Endothelial cell of umbilical vein (primary cell): Measurements from ENCODE around the gene ZDHHC7. TPM values are rescaled to one million over a fixed set of nuclear protein-coding genes. Genes with fewer than 3 reads are reported as not detected.

Experiments used
- BruUV-seq: library from RNA; stranded (reverse); fragments of 400-500 nt; replicated peaks from 2 replicates; lab custom pipeline; 2021; lab: Mats Ljungman, UMichigan
- CTCF ChIA-PET: fragments of 300-600, 350-600 bp; sonication (Branson Sonifier 250); formaldehyde crosslinking; loops from one replicate; lab custom pipeline; 2021; ENCODE audit warnings: antibody characterized with exemption, inconsistent platforms; lab: Charles Lee
- POLR2A ChIA-PET: fragments of 300-600, 350-600 bp; sonication (Branson Sonifier 250); formaldehyde crosslinking; loops from one replicate; lab custom pipeline; 2021; ENCODE audit warnings: antibody characterized with exemption, inconsistent platforms; lab: Charles Lee
- DNase-seq: peaks from one replicate; pipeline ENCODE4 v3.0.0-alpha.2; 2011; ENCODE audit warnings: low read depth, low spot score
- FAIRE-seq: peaks from 2 replicates; lab custom pipeline; 2011; peaks lifted over from hg19 to GRCh38; lab: Jason Lieb, UNC
- H2AFZ ChIP-seq: 2 replicates; pipeline ENCODE4 v1.6.0; 2012; ENCODE audit warnings: low read depth, low read length, control low read depth, inconsistent platforms
- H3K27ac ChIP-seq: 2 replicates; pipeline ENCODE4 v1.5.1; 2011; ENCODE audit warnings: low read depth, mild to moderate bottlenecking, control low read depth, low read length, moderate library complexity; ENCODE audit not compliant: insufficient read depth
- H3K27me3 ChIP-seq, 2 experiments: 2 replicates each; pipeline versions ENCODE4 v1.6.0 to v1.6.1; 2011; ENCODE audit warnings: low read length in 2 of 2, mixed read lengths in 1 of 2; ENCODE audit not compliant: control insufficient read depth in 2 of 2, insufficient read depth in 2 of 2
- H3K36me3 ChIP-seq, 2 experiments: 2 replicates in 1 of 2; 3 replicates in 1 of 2; pipeline ENCODE4 v1.5.1; 2011; ENCODE audit warnings: low read length in 2 of 2, mild to moderate bottlenecking in 1 of 2, moderate library complexity in 1 of 2; ENCODE audit not compliant: control insufficient read depth in 2 of 2, insufficient read depth in 2 of 2; ENCODE audit errors: extremely low read depth in 1 of 2
- H3K4me1 ChIP-seq: 3 replicates; pipeline ENCODE4 v1.5.1; 2011; ENCODE audit warnings: mild to moderate bottlenecking, low read length; ENCODE audit not compliant: control insufficient read depth, insufficient read depth; ENCODE audit errors: extremely low read depth
- H3K4me2 ChIP-seq: 2 replicates; pipeline ENCODE4 v1.6.1; 2011; ENCODE audit warnings: low read length, control low read depth, mixed read lengths; ENCODE audit not compliant: insufficient read depth
- H3K4me3 ChIP-seq, 3 experiments: fragments of 200-600 bp in 1 of 3; sonication (generic), shearing (Covaris generic) in 1 of 3; replicated peaks in 1 of 3; 2 replicates each; pipeline ENCODE4 v1.5.1; 2011 to 2016; ENCODE audit warnings: control low read depth in 3 of 3, low read length in 3 of 3, mild to moderate bottlenecking in 2 of 3, inconsistent platforms in 1 of 3, low read depth in 1 of 3, moderate library complexity in 1 of 3; ENCODE audit not compliant: insufficient read depth in 1 of 3
- H3K79me2 ChIP-seq: 2 replicates; pipeline ENCODE4 v1.6.0; 2012; ENCODE audit warnings: low read length, inconsistent platforms; ENCODE audit not compliant: control insufficient read depth, insufficient read depth
- H3K9ac ChIP-seq: replicated peaks from 2 replicates; pipeline ENCODE3; 2011; ENCODE audit warnings: low read length, control low read depth; ENCODE audit not compliant: insufficient read depth; ENCODE audit errors: extremely low read depth
- H3K9me1 ChIP-seq: replicated peaks from 3 replicates; pipeline ENCODE4 v1.6.0; 2011; ENCODE audit warnings: mild to moderate bottlenecking, low read length; ENCODE audit not compliant: control insufficient read depth, insufficient read depth; ENCODE audit errors: extremely low read depth
- H3K9me3 ChIP-seq: replicated peaks from 2 replicates; pipeline ENCODE4 v1.5.1; 2012; ENCODE audit warnings: low read length, inconsistent platforms; ENCODE audit not compliant: control insufficient read depth, insufficient read depth
- H4K20me1 ChIP-seq: replicated peaks from 2 replicates; pipeline ENCODE3; 2011; ENCODE audit warnings: mild to moderate bottlenecking, low read length; ENCODE audit not compliant: control insufficient read depth, insufficient read depth; ENCODE audit errors: extremely low read depth
- FOS ChIP-seq: IDR thresholded peaks from 2 replicates; pipeline ENCODE4 v1.6.1; 2011; ENCODE audit warnings: mild to moderate bottlenecking, low read length, moderate library complexity, borderline replicate concordance; ENCODE audit not compliant: insufficient read depth
- POLR2AphosphoS5 ChIP-seq: IDR thresholded peaks from 2 replicates; pipeline ENCODE4 v1.6.1; 2012; ENCODE audit warnings: low read depth, mild to moderate bottlenecking, control low read depth, low read length, moderate library complexity; ENCODE audit not compliant: insufficient read depth
- dilution Hi-C: fragments of 300-500 bp; cut with MboI; formaldehyde crosslinking; loops from one replicate; pipeline ENCODE4 v1.15.0; 2019; ENCODE audit warnings: low sequenced_read_pairs; ENCODE audit not compliant: extremely low pct_ligation_motif_present
- intact Hi-C: fragments of 100-400 bp; cut with micrococcal nuclease; formaldehyde crosslinking; loops from one replicate; pipeline ENCODE4 v1.10.0; 2022
- polyA plus RNA-seq, 4 experiments: library from polyadenylated mRNA; depleted of rRNA in 3 of 4; stranded (reverse) in 3 of 4; unstranded in 1 of 4; fragments of >200 nt; gene quantifications; 2 replicates each; pipeline versions ENCODE4 v1.2.1 to v1.2.3, GENCODE V29; 2011 to 2012; ENCODE audit warnings: missing spikeins in 1 of 4
- total RNA-seq: library from RNA; stranded (reverse); gene quantifications from 2 replicates; pipeline ENCODE4 v1.2.3, GENCODE V29; 2021
- TF ChIP-seq, protein P1 (sequence below), 2 donors: IDR thresholded peaks; 1 replicate in 1 of 2; 2 replicates in 1 of 2; pipeline ENCODE4 v1.5.1; 2011; ENCODE audit warnings: low read length in 2 of 2, mild to moderate bottlenecking in 2 of 2, moderate library complexity in 2 of 2, control low read depth in 1 of 2, inconsistent platforms in 1 of 2, low read depth in 1 of 2; ENCODE audit not compliant: insufficient read depth in 1 of 2; ENCODE audit errors: extremely low read depth in 1 of 2

ZDHHC7 gene
- total and polyA plus RNA-seq, 2 donors (not counting 3 experiments of a cell fraction or from before 2014, with no cell fraction given): 44.1 to 46.2 TPM

DNA sequence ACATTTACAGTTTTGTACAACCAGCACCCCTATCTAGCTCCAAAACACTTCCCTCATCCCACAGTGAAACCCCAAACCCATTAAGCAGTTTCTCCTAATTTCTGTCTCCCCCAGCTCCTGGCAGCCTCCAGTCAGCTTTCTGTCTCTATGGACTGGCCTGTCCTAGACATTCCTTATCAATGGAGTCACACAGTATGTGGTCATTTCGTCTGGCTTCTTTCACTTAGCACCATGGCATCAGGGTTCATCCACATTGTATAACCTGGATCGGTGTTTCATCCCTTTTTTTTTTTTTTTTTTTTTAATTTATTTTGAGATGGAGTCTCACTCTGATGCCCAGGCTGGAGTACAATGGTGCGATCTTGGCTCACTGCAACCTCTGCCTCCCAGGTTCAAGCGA is 68.5 kb downstream of the ZDHHC7 start:
- Histone ChIP-seq H3K9me1 (no peaks in the 10 kb centered on the region), H3K9ac (no peak overlapping the region), H3K9me3 (no peaks in the 10 kb centered on the region), H3K27me3 (peaks cover 0 to 2% of the 10 kb centered on the region in 2 experiments), H2AFZ (no peak overlapping the region), H4K20me1 (no peaks in the 10 kb centered on the region), H3K4me1 (no peaks in the 10 kb centered on the region), H3K4me3 (no peak overlapping the region), H3K4me2 (no peak overlapping the region), H3K36me3 (no peaks in the 10 kb centered on the region), H3K27ac (no peak overlapping the region), H3K79me2 (no peaks in the 10 kb centered on the region)
- no TSS peak for BruUV-seq
- dilution Hi-C loops: no loop called here
- POLR2A ChIA-PET: no interaction called here
- DNase-seq: no peak
- no peak for FAIRE-seq
- intact Hi-C loops: no loop called here
- CTCF ChIA-PET: interaction anchor here (1.2 to 2.1 kb wide), 2 partner anchors 9 to 28 kb away, joined by 5 to 8 read pairs; no protein-coding TSS in a partner anchor
- TF ChIP-seq POLR2AphosphoS5: no peak

DNA sequence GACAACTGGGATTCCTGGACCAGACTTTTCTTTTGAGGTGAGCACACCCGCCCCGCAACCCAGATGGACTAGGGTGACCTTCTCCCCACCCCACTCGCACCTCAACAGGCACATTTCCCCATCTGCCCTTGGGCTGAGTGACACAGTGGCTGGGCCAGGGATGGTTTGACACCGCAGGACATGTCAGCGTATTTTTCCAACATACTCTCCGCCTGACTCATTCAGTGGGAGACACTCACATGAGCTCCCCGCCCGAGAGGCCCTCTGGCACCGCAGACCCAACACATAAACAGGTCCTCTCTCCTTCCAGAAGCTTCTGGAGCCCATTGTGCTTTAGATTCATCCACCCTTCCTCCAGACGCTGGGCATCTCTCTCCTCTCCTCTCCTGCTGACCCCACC is 69.4 kb downstream of the ZDHHC7 start:
- dilution Hi-C loops: no loop called here
- Histone ChIP-seq H3K79me2 (no peaks in the 10 kb centered on the region), H3K9me1 (no peaks in the 10 kb centered on the region), H3K27me3 (peaks cover 0 to 2% of the 10 kb centered on the region in 2 experiments), H4K20me1 (no peaks in the 10 kb centered on the region), H2AFZ (no peak overlapping the region), H3K9me3 (no peaks in the 10 kb centered on the region), H3K9ac (no peak overlapping the region), H3K27ac (no peak overlapping the region), H3K36me3 (no peaks in the 10 kb centered on the region), H3K4me3 (no peak overlapping the region), H3K4me2 (no peak overlapping the region), H3K4me1 (peaks cover 4% of the 10 kb centered on the region)
- intact Hi-C loops: no loop called here
- TF ChIP-seq FOS: no peak
- TF ChIP-seq, protein P1, sequence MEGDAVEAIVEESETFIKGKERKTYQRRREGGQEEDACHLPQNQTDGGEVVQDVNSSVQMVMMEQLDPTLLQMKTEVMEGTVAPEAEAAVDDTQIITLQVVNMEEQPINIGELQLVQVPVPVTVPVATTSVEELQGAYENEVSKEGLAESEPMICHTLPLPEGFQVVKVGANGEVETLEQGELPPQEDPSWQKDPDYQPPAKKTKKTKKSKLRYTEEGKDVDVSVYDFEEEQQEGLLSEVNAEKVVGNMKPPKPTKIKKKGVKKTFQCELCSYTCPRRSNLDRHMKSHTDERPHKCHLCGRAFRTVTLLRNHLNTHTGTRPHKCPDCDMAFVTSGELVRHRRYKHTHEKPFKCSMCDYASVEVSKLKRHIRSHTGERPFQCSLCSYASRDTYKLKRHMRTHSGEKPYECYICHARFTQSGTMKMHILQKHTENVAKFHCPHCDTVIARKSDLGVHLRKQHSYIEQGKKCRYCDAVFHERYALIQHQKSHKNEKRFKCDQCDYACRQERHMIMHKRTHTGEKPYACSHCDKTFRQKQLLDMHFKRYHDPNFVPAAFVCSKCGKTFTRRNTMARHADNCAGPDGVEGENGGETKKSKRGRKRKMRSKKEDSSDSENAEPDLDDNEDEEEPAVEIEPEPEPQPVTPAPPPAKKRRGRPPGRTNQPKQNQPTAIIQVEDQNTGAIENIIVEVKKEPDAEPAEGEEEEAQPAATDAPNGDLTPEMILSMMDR (IDR thresholded peaks at IDR 0.05; ENCODE audit: extremely low read depth in 1 of 2, insufficient read depth in 1 of 2, low read depth in 1 of 2, low read length in 2 of 2): no peak
- ChIA-PET POLR2A (no interaction called here), CTCF (interaction anchor here (1.0 to 2.1 kb wide), 3 partner anchors 10 to 29 kb away, joined by 4 to 8 read pairs (median 5); no protein-coding TSS in a partner anchor)
- DNase-seq: no peak
- no peak for FAIRE-seq
- BruUV-seq: no TSS peak
